Stomach (tissue), 4 donors: ENCODE data around the gene FERMT3.
A peak's percentile ranks its signal among the peaks of the same experiment; 100 is the strongest.

ENCODE experiments used
- EP300 ChIP-seq: sonication (generic); formaldehyde crosslinking; IDR thresholded peaks from one replicate; pipeline ENCODE4 v1.6.1; 2017; ENCODE audit warnings: antibody characterized with exemption
- POLR2A ChIP-seq, 4 donors: fragments of 450-650 bp; IDR thresholded peaks; one replicate each; pipeline ENCODE4 v1.6.1; 2016; ENCODE audit warnings: antibody characterized with exemption in 4 of 4, control low read depth in 2 of 4, mild to moderate bottlenecking in 1 of 4, moderate library complexity in 1 of 4
- POLR2AphosphoS5 ChIP-seq, 3 donors: sonication (generic); formaldehyde crosslinking; IDR thresholded peaks; one replicate each; pipeline ENCODE4 v1.6.1; 2016; ENCODE audit warnings: antibody characterized with exemption in 3 of 3
- TF ChIP-seq, protein P1 (sequence below), 7 experiments: fragments of 450-650 bp in 4 of 7; fragments of 200-600 bp in 3 of 7; sonication (generic) in 3 of 7; IDR thresholded peaks; one replicate each; pipeline ENCODE4 v1.5.1; 2016 to 2019; ENCODE audit warnings: antibody characterized with exemption in 7 of 7, control low read depth in 2 of 7, mild to moderate bottlenecking in 1 of 7

GRCh38 chr11:64245797-64246620, 39.5 kb downstream of the FERMT3 start:
- TF ChIP-seq, protein P1, sequence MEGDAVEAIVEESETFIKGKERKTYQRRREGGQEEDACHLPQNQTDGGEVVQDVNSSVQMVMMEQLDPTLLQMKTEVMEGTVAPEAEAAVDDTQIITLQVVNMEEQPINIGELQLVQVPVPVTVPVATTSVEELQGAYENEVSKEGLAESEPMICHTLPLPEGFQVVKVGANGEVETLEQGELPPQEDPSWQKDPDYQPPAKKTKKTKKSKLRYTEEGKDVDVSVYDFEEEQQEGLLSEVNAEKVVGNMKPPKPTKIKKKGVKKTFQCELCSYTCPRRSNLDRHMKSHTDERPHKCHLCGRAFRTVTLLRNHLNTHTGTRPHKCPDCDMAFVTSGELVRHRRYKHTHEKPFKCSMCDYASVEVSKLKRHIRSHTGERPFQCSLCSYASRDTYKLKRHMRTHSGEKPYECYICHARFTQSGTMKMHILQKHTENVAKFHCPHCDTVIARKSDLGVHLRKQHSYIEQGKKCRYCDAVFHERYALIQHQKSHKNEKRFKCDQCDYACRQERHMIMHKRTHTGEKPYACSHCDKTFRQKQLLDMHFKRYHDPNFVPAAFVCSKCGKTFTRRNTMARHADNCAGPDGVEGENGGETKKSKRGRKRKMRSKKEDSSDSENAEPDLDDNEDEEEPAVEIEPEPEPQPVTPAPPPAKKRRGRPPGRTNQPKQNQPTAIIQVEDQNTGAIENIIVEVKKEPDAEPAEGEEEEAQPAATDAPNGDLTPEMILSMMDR (IDR thresholded peaks at IDR 0.05) = no peak
- TF ChIP-seq EP300 (no peak), POLR2A (IDR thresholded peaks at IDR 0.05) (no peak), POLR2AphosphoS5 (IDR thresholded peaks at IDR 0.05) (peak in 2 of 3 donors; percentile 53 to 62)
